BLaER1 treated with 17β-estradiol and CSF1 and Interleukin-3, amounts not matched to agents 10 nM and 100 nM (cell line): ENCODE data around the gene MCTP1.
"Not testable (repeated sequence)": the region's sequence is repeated elsewhere in the genome, so short reads cannot be mapped to it uniquely, and the experiment has no call there.

Experiments used
- H3K27ac ChIP-seq, 11 experiments: shearing (Covaris generic); formaldehyde crosslinking; 2 replicates each; pipeline ENCODE4 v1.8.1; 2022
- H3K27me3 ChIP-seq, 11 experiments: shearing (Covaris generic); formaldehyde crosslinking; 2 replicates each; pipeline ENCODE4 v1.8.1; 2022
- H3K36me3 ChIP-seq, 11 experiments: shearing (Covaris generic); formaldehyde crosslinking; 2 replicates each; pipeline ENCODE4 v1.8.1; 2022
- H3K4me1 ChIP-seq, 10 experiments: shearing (Covaris generic); formaldehyde crosslinking; 2 replicates each; pipeline ENCODE4 v1.8.1; 2022
- H3K4me2 ChIP-seq, 11 experiments: shearing (Covaris generic); formaldehyde crosslinking; 2 replicates each; pipeline ENCODE4 v1.8.1; 2022
- H3K4me3 ChIP-seq, 10 experiments: shearing (Covaris generic); formaldehyde crosslinking; 2 replicates each; pipeline ENCODE4 v1.8.1; 2022
- H3K9ac ChIP-seq, 11 experiments: shearing (Covaris generic); formaldehyde crosslinking; 2 replicates each; pipeline ENCODE4 v1.8.1; 2022
- H3K9me3 ChIP-seq, 11 experiments: shearing (Covaris generic); formaldehyde crosslinking; replicated peaks in 1 of 11; 2 replicates each; pipeline ENCODE4 v1.8.1; 2022
- H4K20me1 ChIP-seq, 11 experiments: shearing (Covaris generic); formaldehyde crosslinking; 2 replicates each; pipeline ENCODE4 v1.8.1; 2022
- Cebpa-rat ChIP-seq, 11 experiments: shearing (Covaris generic); IDR thresholded peaks; 2 replicates each; pipeline ENCODE4 v1.8.1; 2022

MCTP1 gene

GRCh38 chr5:95007921-95008597 is 276.8 kb downstream of the MCTP1 start:
- Histone ChIP-seq H3K9me3 (peaks cover 16 to 62% (median 31%) of the 10 kb centered on the region in 11 experiments), H3K9ac (no peak overlapping the region), H4K20me1 (peaks cover 0 to 53% (median 0%) of the 10 kb centered on the region in 11 experiments; a peak in 4 of 22 replicates), H3K4me1 (peaks cover 0 to 17% (median 0%) of the 10 kb centered on the region in 10 experiments; a peak in 5 of 20 replicates), H3K27ac (peak overlapping the region in 2 of 11 experiments; percentile 14 to 45; a peak in 2 of 22 replicates), H3K4me2 (peak overlapping the region in 4 of 11 experiments; percentile 14 to 52 (median 30); a peak in 5 of 22 replicates), H3K4me3 (no peak overlapping the region), H3K27me3 (no peaks in the 10 kb centered on the region), H3K36me3 (peaks cover 0 to 95% (median 0%) of the 10 kb centered on the region in 11 experiments; a peak in 10 of 22 replicates)
- no peak for TF ChIP-seq Cebpa-rat (IDR thresholded peaks at IDR 0.05)

GRCh38 chr5:95005811-95006210 is 279.1 kb downstream of the MCTP1 start:
- Histone ChIP-seq H3K27me3 (no peaks in the 10 kb centered on the region), H3K27ac (no peak overlapping the region), H3K4me2 (no peak overlapping the region), H3K9ac (no peak overlapping the region), H3K9me3 (peaks cover 16 to 71% (median 31%) of the 10 kb centered on the region in 11 experiments), H3K36me3 (peaks cover 0 to 95% (median 0%) of the 10 kb centered on the region in 11 experiments; a peak in 10 of 22 replicates), H3K4me3 (no peak overlapping the region), H4K20me1 (peaks cover 0 to 56% (median 0%) of the 10 kb centered on the region in 11 experiments; a peak in 7 of 22 replicates), H3K4me1 (peaks cover 0 to 17% (median 0%) of the 10 kb centered on the region in 10 experiments; a peak in 5 of 20 replicates)
- TF ChIP-seq Cebpa-rat (IDR thresholded peaks at IDR 0.05), result no peak

GRCh38 chr5:94998670-94999069 is 286.2 kb downstream of the MCTP1 start:
- no peak for TF ChIP-seq Cebpa-rat (IDR thresholded peaks at IDR 0.05)
- Histone ChIP-seq H3K36me3 (peaks cover 0 to 83% (median 0%) of the 10 kb centered on the region in 11 experiments; a peak in 8 of 22 replicates), H3K27me3 (no peaks in the 10 kb centered on the region), H3K27ac (no peak overlapping the region), H4K20me1 (peaks cover 0 to 97% (median 0%) of the 10 kb centered on the region in 11 experiments; a peak in 7 of 22 replicates), H3K4me3 (no peak overlapping the region), H3K9me3 (peaks cover 3 to 20% (median 13%) of the 10 kb centered on the region in 11 experiments), H3K9ac (no peak overlapping the region), H3K4me1 (peaks cover 0 to 22% (median 0%) of the 10 kb centered on the region in 10 experiments; a peak in 3 of 20 replicates), H3K4me2 (no peak overlapping the region)

GRCh38 chr5:94994537-94994936 is 290.4 kb downstream of the MCTP1 start:
- Histone ChIP-seq H3K4me1 (peaks cover 0 to 22% (median 0%) of the 10 kb centered on the region in 10 experiments; a peak in 3 of 20 replicates), H4K20me1 (peaks cover 0 to 98% (median 0%) of the 10 kb centered on the region in 11 experiments; a peak in 8 of 22 replicates), H3K36me3 (peaks cover 0 to 79% (median 0%) of the 10 kb centered on the region in 11 experiments; a peak in 7 of 22 replicates)
- H3K4me2 ChIP-seq, H3K27ac ChIP-seq, H3K9me3 ChIP-seq, H3K27me3 ChIP-seq, H3K9ac ChIP-seq, H3K4me3 ChIP-seq: not testable (repeated sequence)

GRCh38 chr5:94993491-94993890 is 291.4 kb downstream of the MCTP1 start:
- H3K27me3 ChIP-seq, result no peaks in the 10 kb centered on the region
- H3K4me2 ChIP-seq, result no peak overlapping the region
- peaks cover 0 to 97% (median 0%) of the 10 kb centered on the region in 11 experiments; a peak in 8 of 22 replicates for H4K20me1 ChIP-seq
- TF ChIP-seq Cebpa-rat (IDR thresholded peaks at IDR 0.05), result no peak
- H3K9me3 ChIP-seq, result 0 out of 22 replicates have a peak, but pooled peaks cover 0 to 6% (median 0%) of the 10 kb centered on the region in 11 experiments
- peaks cover 0 to 22% (median 0%) of the 10 kb centered on the region in 10 experiments; a peak in 3 of 20 replicates for H3K4me1 ChIP-seq
- H3K4me3 ChIP-seq, result no peak overlapping the region
- H3K9ac ChIP-seq, result no peak overlapping the region
- H3K36me3 ChIP-seq, result peaks cover 0 to 79% (median 0%) of the 10 kb centered on the region in 11 experiments; a peak in 7 of 22 replicates
- H3K27ac ChIP-seq, result no peak overlapping the region

GRCh38 chr5:94992325-94992724 is 292.6 kb downstream of the MCTP1 start:
- Histone ChIP-seq H3K9me3 (0 out of 22 replicates have a peak, but pooled peaks cover 0 to 6% (median 0%) of the 10 kb centered on the region in 11 experiments), H3K4me3 (no peak overlapping the region), H3K4me2 (no peak overlapping the region), H4K20me1 (peaks cover 0 to 99% (median 0%) of the 10 kb centered on the region in 11 experiments; a peak in 8 of 22 replicates), H3K27me3 (no peaks in the 10 kb centered on the region), H3K36me3 (peaks cover 0 to 84% (median 0%) of the 10 kb centered on the region in 11 experiments; a peak in 7 of 22 replicates), H3K9ac (no peak overlapping the region), H3K4me1 (peaks cover 0 to 19% (median 0%) of the 10 kb centered on the region in 10 experiments; a peak in 3 of 20 replicates), H3K27ac (no peak overlapping the region)
- no peak for TF ChIP-seq Cebpa-rat (IDR thresholded peaks at IDR 0.05)

GRCh38 chr5:94983861-94984535 is 300.9 kb downstream of the MCTP1 start:
- H3K27ac ChIP-seq, result peak overlapping the region in 1 of 11 experiments; percentile 25; a peak in 1 of 22 replicates
- H3K4me2 ChIP-seq, result peak overlapping the region in 4 of 11 experiments; percentile 16 to 71 (median 56); a peak in 8 of 22 replicates
- no peaks in the 10 kb centered on the region for H3K27me3 ChIP-seq
- peaks cover 0 to 30% (median 0%) of the 10 kb centered on the region in 10 experiments; a peak in 8 of 20 replicates for H3K4me1 ChIP-seq
- peaks cover 0 to 10% (median 0%) of the 10 kb centered on the region in 11 experiments; a peak in 7 of 22 replicates for H3K9me3 ChIP-seq
- peaks cover 0 to 97% (median 0%) of the 10 kb centered on the region in 11 experiments; a peak in 6 of 22 replicates for H4K20me1 ChIP-seq
- peaks cover 0 to 74% (median 0%) of the 10 kb centered on the region in 11 experiments; a peak in 7 of 22 replicates for H3K36me3 ChIP-seq
- H3K4me3 ChIP-seq, result no peak overlapping the region
- TF ChIP-seq Cebpa-rat (IDR thresholded peaks at IDR 0.05), result no peak
- H3K9ac ChIP-seq, result no peak overlapping the region

GRCh38 chr5:94977437-94977836 is 307.5 kb downstream of the MCTP1 start:
- Histone ChIP-seq H3K9ac (no peak overlapping the region), H4K20me1 (peaks cover 0 to 76% (median 0%) of the 10 kb centered on the region in 11 experiments; a peak in 7 of 22 replicates), H3K27me3 (no peaks in the 10 kb centered on the region), H3K4me3 (no peak overlapping the region), H3K9me3 (peaks cover 8 to 50% (median 22%) of the 10 kb centered on the region in 11 experiments), H3K4me2 (no peak overlapping the region), H3K36me3 (peaks cover 0 to 89% (median 0%) of the 10 kb centered on the region in 11 experiments; a peak in 8 of 22 replicates), H3K27ac (no peak overlapping the region), H3K4me1 (no peaks in the 10 kb centered on the region)
- no peak for TF ChIP-seq Cebpa-rat (IDR thresholded peaks at IDR 0.05)
